Medulla oblongata (tissue), 1 donor: ENCODE measurements around the gene LTV1.
"Not testable (repeated sequence)": the region's sequence is repeated elsewhere in the genome, so short reads cannot be mapped to it uniquely, and the experiment has no call there.

Source experiments
- DNase-seq: peaks from one replicate; pipeline ENCODE4 v3.0.0-alpha.2; 2015; ENCODE audit errors: extremely low spot score

The LTV1 gene, protein sequence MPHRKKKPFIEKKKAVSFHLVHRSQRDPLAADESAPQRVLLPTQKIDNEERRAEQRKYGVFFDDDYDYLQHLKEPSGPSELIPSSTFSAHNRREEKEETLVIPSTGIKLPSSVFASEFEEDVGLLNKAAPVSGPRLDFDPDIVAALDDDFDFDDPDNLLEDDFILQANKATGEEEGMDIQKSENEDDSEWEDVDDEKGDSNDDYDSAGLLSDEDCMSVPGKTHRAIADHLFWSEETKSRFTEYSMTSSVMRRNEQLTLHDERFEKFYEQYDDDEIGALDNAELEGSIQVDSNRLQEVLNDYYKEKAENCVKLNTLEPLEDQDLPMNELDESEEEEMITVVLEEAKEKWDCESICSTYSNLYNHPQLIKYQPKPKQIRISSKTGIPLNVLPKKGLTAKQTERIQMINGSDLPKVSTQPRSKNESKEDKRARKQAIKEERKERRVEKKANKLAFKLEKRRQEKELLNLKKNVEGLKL

DNA sequence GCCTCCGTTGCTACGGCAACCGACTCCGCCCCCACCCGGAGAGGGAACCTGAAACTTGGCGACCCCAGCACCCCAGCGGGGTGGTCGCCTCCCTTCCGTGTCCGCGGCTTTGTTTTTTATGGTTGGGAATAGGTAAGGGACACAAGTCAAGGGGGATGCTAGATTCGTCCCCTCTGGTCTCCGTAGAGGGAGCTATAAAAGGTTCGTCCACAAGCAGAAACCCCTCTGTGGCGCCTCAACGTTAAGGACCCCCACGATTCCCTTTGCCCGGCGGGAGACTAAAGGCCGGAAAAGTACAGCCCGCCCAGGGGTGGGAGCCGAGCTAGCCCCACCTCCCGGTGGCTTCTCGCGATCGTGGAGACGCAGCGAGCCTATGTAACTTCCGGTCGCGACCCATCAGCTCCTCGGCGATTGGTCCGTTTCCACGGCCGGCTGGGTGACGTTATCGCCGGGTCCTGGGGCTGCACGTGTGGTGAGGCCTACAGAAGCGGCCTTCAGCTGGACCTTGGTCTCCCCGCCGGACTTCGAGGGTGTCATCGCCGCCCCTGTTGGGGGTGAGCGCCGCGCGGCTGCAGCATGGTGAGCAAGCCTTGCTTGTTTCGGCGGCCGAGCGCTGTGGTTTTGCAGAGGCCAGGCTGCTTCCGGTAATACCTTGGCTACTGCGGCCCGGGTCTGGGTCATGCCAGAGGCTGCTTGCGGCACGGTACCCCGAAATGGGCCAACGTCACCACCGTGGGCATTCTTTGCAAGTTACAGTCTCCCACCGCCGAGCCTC, at the start of gene LTV1:
Gene LTV1, plus strand, starts transcription at position 437 of the 775 bp plus-strand sequence. Its CDS starts 140 bp downstream, at position 577.
- DNase-seq: peak; percentile 98

DNA sequence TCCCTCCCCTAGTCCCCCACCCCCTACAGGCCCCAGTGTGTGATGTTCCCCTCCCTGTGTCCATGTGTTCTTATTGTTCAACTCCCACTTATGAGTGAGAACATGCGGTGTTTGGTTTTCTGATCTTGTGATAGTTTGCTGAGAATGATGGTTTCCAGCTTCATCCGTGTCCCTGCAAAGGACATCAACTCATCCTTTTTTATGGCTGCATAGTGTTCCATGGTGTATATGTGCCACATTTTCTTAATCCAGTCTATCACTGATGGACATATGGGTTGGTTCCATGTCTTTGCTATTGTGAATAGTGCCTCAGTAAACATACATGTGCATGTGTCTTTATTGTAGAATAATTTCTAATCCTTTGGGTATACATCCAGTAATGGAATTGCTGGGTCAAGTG, 46.6 kb upstream of the LTV1 start:
- DNase-seq: not testable (repeated sequence)

DNA sequence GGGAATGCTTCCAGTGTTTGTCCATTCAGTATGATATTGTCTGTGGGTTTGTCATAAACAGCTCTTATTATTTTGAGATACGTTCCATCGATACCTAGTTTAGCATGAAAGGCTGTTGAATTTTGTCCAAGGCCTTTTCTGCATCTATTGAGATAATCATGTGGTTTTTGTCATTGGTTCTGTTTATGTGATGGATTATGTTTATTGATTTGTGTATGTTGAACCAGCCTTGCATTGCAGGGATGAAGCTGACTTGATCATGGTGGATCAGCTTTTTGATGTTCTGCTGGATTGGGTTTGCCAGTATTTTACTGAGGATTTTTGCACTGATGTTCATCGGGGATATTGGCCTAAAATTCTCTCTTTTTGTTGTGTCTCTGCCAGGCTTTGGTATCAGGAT, 44.7 kb upstream of the LTV1 start:
- not testable (repeated sequence) for DNase-seq

DNA sequence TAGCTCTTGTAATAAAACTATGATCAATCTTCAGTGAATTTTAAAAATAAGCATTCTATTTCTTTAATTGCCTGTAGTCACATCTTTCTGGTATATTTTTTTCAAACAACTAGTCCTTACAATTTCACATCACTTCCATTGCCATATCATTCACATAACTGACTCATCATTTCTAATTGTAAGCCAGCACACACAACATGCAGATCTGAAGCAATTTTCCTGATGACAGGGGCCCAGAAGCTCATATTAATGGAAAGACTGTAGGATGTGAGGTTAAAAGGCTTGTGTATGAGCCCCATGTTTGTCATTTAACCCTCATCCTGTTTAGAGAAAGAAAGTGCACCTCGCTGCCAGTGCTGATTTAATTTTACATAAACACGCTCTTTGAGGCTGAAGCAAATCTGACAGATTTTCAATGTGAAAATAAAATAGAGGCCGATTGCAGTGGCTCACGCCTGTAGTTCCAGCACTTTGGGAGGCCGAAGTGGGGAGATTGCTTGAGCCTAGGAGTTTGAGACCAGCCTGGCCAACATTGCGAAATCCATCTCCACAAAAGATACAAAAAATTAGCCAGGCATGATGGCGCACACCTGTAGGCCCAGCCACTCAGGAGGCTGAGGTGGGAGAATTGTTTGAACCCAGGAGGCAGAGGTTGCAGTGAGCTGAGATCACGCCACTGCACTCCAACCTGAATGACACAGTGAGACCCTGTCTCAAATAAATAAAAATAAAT, 40.1 kb upstream of the LTV1 start:
- DNase-seq: no peak

DNA sequence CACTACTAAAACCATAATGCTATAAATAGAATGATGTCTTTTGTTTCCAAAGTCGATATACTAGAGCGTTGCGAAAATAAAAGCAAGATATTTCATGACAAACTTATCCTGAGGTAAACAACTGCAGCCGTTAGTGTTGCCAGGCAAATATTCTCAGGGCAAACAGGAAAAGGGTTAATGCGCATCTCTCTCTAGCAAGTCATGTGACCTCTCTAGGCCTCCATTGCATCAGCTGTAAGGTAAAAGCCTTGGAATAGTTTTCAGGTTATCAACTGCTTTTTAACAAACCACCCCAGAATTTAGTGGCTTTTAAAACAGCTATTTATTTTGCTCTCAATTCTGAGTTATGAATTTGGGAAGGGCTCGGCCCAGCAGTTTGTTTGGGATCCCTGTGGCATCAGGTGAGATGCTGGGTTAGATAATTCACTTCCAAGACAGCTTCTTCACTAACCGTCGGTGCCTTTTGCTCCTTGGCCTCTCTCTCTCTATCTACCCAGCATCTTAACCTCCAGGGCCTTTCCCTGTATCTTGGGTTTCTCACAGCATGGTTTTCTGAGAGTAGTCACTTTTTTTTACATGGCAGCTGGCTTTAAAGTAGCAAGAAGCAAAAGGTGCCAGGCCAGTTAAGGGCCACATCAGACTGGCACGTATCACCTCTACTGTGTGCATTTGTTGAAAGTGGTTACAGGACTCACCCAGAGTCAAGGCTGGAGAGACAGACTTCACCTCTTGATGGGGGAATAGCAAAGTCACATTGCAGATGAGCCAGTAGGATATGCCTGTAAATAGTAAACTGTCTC, 39.2 kb upstream of the LTV1 start:
- DNase-seq: no peak

DNA sequence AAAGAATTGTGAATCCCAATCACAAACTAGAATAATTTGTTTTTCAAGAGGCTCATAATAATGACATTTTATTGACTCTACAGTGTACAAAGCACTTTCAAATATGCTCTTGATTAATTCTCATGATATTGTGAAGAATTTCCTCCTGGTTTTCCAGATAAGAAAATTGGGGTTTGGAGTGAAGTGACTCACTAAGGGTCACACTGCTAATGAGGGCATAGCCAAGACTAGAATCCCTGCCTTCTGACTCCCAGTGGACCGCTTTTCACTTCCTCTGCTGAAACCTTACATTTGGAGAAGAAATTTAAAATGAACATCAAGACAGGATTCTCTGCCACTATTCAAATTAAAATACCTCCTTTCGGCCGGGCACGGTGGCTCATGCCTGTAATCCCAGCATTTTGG, 38.3 kb upstream of the LTV1 start:
- no peak for DNase-seq

DNA sequence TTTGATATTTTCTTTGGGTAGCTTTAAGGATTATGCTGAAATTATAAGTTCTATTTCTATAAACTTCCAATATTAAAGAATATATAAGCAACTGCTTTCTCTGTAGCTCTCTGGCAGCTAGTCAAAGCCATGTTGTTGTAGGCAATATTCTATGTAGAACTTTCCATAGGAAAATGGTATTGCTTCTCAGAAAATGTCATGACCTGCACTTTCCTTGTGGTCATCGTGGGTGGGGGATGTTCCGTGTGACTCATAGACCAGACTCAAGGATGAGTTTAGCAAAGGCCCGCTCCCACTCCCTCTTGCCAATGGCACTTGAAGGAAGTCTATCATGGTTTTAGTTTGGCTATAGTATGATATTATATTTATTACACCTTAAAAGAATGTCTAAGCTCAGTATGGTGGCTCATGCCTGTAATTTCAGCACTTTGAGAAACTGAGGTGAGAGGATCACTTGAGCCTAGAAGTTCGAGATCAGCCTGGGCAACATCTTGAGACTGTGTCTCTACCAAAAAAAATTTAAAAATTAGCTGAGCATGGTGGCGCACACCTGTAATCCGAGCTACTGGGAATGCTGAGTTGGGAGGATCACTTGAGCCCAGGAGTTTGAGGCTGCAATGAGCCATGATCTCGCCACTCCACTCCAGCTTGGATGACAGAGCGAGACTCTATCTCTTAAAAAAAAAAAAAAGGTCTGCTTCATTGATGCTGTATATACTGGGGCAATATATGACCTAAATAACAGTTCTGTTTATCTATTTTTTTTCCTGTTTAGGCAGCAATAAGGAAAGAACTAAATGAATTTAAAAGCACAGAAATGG, 36.6 kb upstream of the LTV1 start:
- DNase-seq: no peak

DNA sequence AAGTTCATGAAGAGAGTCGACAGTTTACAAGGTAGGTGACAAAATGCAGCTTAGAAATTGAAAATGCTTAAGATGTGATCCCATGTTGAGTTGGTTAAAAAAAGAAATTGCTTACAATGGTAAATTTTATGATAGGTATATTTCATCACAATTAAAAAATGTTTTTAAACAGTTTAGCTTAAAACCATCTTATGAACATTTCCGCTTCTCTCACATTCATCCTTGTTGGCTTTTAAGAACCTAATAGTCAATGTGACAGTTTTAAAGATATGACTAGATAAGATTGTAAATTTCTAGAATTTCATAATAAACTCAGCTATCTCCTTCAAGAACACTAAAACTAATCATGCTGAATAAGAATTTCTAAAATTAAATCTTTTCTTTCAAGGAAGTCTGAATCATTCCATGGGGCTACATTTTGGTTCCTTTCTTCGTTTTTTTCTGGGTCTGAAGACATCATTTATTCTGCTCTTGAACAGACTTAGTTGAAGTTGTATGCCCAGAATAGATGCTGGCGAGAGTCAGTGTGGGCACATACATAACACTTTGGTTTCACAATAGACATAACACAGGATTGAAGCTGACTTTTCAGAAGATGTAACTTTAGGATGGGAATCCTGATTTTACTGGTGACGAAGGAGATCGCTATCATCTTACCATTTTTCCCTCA, 35.9 kb upstream of the LTV1 start:
- no peak for DNase-seq

DNA sequence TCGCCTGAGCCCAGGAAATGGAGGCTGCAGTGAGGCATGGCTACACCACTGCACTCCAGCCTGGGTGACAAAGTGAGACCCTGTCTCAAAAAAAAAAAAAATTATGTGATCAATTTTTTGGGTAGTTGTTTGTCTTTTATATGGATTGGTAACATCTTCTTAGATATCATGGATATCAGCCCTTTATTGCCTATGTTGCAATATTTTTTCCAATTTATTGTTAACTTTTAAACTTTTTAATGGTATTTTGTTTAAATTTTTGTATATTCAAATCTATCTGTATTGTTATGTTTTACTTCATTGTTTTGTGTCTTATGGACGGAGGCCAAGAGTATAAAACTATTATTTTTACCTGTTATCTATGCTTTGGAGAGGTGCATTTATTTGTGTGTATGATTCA, 32.4 kb upstream of the LTV1 start:
- DNase-seq: no peak

DNA sequence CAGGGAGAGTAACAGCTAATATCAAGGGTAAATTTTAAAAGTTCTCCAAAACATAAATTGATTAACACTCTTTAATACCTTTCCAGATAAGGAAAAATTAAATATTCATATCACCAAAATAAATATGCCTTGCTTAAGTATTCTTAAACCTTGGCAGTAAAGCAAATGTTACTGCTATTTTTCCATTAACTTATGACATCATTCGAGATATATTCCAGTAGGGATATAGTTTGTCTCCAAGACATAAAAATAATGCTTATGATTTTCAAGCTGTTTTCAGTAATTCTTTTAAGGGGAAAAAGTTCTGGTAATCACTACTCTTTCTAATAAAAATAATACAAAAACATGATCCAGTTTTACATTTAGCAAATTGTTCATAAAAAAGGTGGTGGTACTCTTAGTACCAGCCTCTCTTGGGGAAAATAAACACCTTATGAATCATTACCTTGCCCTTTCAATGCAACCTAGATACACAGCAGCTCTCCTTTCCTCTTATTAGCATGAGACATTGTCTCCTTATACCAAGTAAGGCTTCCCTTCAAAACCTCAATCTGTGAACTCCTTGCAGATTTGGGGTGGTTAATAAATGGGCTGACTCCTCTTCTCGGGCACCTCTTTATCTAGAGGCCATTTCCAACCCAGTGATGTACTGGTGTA, 31.5 kb upstream of the LTV1 start:
- DNase-seq: no peak

DNA sequence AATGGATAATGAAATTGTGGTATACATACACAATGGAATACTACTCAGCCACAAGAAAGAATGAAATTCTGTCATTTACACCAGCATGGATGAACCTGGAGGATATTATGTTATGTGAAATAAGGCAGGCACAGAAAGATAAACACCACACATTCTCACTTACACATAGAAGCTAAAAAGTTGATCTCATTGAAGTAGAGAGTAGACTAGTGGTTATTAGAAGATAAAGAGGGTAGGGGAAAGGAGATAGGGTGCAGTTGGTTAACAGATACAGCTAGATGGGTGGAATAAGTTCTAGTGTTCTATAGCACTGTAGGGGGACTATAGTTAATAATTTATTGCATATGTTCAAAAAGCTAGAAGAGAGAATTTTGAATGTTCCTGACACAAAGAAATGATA, 25.5 kb upstream of the LTV1 start:
- DNase-seq: no peak

DNA sequence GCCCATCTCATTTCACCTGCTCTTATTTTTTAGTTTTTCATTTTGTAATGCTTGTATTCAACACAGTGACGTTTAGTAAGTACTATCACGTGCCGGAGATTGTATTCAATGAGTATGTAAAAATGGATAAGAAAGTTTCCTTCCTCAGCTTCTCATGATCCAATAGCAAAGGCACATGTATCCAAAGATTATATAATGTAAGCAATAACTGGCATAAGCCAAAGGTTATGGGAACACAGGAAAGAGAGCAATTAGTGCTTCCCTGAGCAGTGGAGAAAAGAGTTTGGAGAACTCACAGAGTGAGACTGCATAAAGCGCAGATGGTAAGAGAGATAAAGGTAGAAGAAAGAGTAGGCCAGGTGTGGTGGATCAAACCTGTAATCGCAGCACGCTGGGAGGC, 21.8 kb upstream of the LTV1 start:
- DNase-seq: no peak

DNA sequence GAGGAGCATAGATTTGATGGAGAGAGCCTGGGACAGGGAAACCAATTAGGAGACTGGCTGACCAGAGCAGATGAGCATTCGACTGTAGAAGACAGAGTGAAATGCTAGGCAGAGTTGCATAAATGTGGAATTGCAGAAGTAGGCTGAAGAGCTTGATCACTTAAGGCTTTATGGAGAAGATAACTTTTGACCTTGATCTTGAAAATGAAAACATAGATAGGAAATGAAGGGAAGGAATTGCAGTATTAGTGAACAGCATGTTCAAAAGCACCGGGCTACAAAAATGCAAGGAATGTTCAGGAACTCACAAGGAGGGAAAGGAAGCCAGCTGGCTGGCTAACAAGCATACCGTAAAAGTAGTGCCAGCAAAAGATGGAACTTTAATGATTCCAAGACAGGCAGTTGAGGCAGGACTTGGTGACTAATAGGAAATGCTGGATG, 20.5 kb upstream of the LTV1 start:
- DNase-seq: no peak

DNA sequence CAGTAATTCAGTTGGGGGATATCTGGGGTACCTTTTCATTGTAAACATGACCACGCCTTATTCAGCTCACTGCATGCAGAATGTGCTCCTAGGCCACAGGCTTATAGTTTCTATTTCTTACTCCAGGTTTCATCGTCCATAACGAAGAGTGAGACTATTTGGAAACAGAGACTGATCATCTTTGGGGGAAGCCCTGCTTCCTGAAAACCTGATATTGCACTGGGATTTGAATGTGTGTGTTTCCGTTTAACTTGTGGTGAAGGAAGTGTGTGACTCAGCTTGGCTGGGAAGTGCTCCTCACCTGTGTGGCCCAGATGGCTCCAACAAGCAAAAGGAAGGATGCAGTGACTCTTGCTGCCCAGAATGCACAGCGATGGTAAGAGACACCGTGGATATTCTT, 19.6 kb upstream of the LTV1 start:
- no peak for DNase-seq

DNA sequence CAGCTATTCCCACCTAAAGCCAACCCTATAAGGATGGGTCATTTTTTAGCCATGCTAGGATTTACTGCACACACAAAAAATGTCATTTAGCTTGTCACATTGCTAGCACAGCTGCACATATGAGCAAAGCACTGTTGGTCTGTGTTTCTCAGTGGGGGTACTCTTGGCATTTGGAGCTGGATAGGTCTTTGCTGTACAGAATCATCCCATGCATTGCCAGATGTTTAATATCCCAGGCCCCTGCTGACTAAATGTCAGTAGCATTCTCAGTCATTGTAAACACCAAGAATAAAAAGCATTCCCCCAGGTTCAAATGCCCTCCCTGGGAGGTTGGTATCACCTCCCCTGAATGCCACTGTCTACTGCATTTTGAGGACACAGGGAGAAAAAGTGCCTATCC, 14.6 kb upstream of the LTV1 start:
- DNase-seq: no peak

DNA sequence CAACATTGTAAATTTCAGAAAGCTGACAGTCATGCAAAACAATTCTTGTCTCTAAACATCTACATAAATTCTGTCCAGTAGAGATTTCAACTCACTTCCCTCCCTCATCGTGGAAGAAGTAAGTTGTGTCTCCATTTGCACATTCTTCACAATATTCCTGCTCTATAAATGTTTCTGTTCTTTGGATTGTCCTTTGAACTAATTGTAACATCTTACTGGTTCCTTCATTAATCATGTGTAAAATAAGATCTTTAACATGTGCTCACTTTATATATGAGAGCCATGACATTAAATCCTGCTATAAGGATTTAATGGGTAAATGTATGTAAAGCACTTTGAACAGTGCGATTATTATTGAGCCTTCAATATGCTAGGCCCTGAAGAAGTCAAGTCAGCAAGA, 7.0 kb upstream of the LTV1 start:
- DNase-seq: no peak

DNA sequence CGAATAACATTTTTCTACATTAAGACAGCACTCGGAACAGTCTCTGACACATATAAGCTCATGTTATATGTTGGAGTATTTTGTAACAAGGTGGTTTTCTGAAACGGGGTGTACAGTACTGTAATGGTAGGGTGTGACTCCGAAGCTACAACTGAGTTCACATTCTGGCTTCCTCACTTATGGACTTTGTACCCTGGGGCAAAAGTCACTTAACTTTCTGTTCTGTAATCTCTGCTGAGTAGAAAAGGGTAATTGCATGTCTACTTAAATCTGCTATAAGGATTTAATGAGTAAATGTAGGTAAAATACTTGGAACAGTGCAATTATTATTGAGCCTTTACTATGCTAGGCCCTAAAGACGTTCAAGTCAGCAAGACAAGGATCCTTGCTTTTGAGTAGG, 4.7 kb upstream of the LTV1 start:
- DNase-seq: no peak

DNA sequence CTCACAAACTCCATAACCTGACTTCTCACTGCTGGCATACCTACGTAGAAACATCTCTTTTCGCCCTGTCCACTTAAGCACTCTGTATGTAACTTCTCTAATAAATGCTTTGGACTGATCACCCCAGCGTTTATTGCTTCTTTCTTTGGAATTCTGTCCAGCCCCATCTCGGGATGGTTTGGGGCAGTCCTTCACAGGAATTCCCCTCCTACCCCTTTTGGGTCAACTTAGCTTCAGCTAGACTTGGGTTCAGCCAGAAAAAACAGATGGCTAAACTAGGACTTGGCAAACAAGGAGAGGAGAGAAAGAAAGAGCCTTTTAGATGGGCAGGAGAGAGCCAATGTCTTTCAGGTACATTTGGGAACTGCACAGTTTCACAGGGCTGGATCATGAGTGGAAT, 3.9 kb upstream of the LTV1 start:
- no peak for DNase-seq

DNA sequence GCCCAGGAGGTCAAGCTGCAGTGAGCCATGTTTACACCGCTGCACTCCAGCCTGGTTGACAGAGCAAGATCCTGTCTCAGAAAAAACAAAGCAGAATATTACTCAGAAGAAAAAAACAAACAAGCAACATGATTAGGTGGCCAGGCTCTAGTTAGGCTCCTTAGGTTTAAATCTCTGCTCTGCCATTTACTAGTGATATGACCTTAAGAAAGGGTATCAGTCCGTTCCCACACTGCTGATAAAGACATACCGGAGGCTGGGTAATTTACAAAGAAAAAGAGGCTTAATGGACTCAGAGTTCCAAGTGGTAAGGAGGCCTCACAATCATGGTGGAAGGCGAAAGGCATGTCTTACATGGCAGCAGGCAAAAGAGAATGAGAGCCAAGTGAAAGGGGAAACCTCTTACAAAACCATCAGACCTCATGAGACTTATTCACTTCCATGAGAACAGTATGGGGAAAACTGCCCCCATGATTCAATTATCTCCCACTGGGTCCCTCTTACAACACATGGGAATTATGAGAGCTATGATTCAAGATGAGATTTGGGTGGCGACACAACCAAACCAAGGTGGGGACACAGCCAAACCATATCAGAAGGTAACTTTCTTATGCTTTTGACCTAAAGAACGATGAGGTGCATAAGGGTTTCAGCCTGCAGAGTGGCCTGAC, 2.4 kb upstream of the LTV1 start:
- no peak for DNase-seq
